ENCODE data around the gene GRIN1.

DNA sequence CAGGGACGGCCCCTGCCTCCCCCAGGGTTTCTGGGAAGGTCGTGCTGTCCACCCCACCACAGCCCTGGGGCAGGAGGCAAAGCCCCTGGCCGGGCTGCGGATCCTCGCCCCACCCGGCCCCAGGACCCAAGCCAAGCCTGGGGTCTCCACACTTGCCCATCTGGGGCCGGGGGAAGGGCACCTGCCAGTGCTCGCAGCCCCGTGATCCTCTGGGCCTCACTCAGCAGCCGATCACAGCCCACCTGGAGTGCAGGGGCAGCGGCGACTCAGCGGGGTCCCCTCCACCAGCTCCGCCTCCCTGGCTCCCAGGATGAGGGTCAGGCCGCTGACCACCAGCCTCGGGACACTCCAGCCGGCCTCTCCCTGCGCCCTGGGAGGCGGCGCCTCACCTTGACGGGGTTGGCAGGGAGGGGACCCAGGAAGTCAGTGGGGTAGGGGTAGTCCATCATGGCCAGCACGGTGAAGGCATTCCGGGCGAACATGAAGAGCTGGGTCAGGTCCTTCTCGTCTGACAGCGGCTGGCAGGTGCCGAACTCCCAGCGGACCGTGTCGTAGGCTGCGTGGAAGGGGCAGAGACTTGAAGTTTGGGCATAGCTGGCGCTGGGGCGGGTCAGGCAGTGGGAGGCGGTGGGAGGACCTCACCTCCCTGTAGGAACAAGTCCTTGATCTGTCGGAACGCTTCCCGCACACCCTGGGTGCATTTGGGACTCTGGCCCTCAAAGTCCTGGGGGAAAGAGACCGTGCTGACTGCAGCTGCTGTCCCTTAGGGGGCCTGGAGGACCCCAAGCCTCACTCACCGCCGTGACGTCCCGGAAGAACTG, 26.2 kb upstream of the GRIN1 start:
- TF ChIP-seq ZNF766 (CRISPR knock-in tag; IDR thresholded peaks at IDR 0.05; ENCODE audit: borderline replicate concordance) (no peak), POLR2A (IDR thresholded peaks at IDR 0.05; ENCODE audit: insufficient read depth in 1 of 2, low read depth in 2 of 2, low read length in 2 of 2) (no peak), CTCF (CRISPR knock-in tag; IDR thresholded peaks at IDR 0.05) (no peak), ARNT (IDR thresholded peaks at IDR 0.05) (no peak), NR2C2 (CRISPR knock-in tag; IDR thresholded peaks at IDR 0.05; ENCODE audit: borderline replicate concordance) (no peak), HNRNPK (IDR thresholded peaks at IDR 0.05; ENCODE audit: low read depth, low read length, poor library complexity, severe bottlenecking) (no peak), NCOA1 (CRISPR knock-in tag; IDR thresholded peaks at IDR 0.05) (no peak), MYC (CRISPR knock-in tag; IDR thresholded peaks at IDR 0.05; ENCODE audit: borderline replicate concordance) (no peak; the same call in 1 of the 2 replicates), IRF2 (CRISPR knock-in tag; IDR thresholded peaks at IDR 0.05) (no peak), SOX6 (IDR thresholded peaks at IDR 0.05) (no peak), SOX6 (CRISPR knock-in tag; IDR thresholded peaks at IDR 0.05) (no peak), POLR2AphosphoS5 (IDR thresholded peaks at IDR 0.05; ENCODE audit: low read depth, low read length) (no peak)
- TF ChIP-seq, protein P1, sequence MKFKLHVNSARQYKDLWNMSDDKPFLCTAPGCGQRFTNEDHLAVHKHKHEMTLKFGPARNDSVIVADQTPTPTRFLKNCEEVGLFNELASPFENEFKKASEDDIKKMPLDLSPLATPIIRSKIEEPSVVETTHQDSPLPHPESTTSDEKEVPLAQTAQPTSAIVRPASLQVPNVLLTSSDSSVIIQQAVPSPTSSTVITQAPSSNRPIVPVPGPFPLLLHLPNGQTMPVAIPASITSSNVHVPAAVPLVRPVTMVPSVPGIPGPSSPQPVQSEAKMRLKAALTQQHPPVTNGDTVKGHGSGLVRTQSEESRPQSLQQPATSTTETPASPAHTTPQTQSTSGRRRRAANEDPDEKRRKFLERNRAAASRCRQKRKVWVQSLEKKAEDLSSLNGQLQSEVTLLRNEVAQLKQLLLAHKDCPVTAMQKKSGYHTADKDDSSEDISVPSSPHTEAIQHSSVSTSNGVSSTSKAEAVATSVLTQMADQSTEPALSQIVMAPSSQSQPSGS (CRISPR knock-in tag; IDR thresholded peaks at IDR 0.05), result no peak

Data from HepG2 (cell line).